Measurements from ENCODE around the gene SORCS3. TPM values are rescaled to one million over a fixed set of nuclear protein-coding genes. Genes with fewer than 3 reads are reported as not detected.

Gene SORCS3
- total RNA-seq, 1 experiment from 2014 or later, result 0.94 TPM

GRCh38 chr10:105183536-105183935, 542.4 kb downstream of the SORCS3 start:
- H3K4me3 Mint-ChIP-seq, result no peak overlapping the region
- no peaks in the 10 kb centered on the region for H3K27me3 Mint-ChIP-seq (ENCODE audit: low read depth)
- H3K9me3 Mint-ChIP-seq, result no peaks in the 10 kb centered on the region
- ATAC-seq, result no peak
- TF ChIP-seq HMGXB4 (CRISPR knock-in tag; IDR thresholded peaks at IDR 0.05), result no peak
- TF ChIP-seq USF2 (CRISPR knock-in tag; IDR thresholded peaks at IDR 0.05), result no peak
- no peak for TF ChIP-seq EMX1 (CRISPR knock-in tag; IDR thresholded peaks at IDR 0.05)
- no peak for TF ChIP-seq ZNF425 (CRISPR knock-in tag; conservative IDR thresholded peaks at IDR 0.05)
- no peak for TF ChIP-seq SOX15 (CRISPR knock-in tag; IDR thresholded peaks at IDR 0.05)
- peaks cover 8% of the 10 kb centered on the region for H3K4me1 Mint-ChIP-seq
- no peak for DNase-seq (ENCODE audit: low spot score)
- no peaks in the 10 kb centered on the region for H3K36me3 Mint-ChIP-seq
- ChIA-PET POLR2A (interaction anchor here (0.5 kb wide), 1 partner anchor 102 kb away, joined by 4 read pairs; no protein-coding TSS in a partner anchor), CTCF (no interaction called here)
- no peak overlapping the region for H3K27ac Mint-ChIP-seq

- no peak for TF ChIP-seq KAT7 (CRISPR knock-in tag; IDR thresholded peaks at IDR 0.05; ENCODE audit: borderline replicate concordance)
- no peak for TF ChIP-seq GRHL2 (CRISPR knock-in tag; IDR thresholded peaks at IDR 0.05; ENCODE audit: insufficient replicate concordance, severe bottlenecking)
- no peak for TF ChIP-seq RELA (CRISPR knock-in tag; IDR thresholded peaks at IDR 0.05; ENCODE audit: borderline replicate concordance)
- TF ChIP-seq, protein P1, sequence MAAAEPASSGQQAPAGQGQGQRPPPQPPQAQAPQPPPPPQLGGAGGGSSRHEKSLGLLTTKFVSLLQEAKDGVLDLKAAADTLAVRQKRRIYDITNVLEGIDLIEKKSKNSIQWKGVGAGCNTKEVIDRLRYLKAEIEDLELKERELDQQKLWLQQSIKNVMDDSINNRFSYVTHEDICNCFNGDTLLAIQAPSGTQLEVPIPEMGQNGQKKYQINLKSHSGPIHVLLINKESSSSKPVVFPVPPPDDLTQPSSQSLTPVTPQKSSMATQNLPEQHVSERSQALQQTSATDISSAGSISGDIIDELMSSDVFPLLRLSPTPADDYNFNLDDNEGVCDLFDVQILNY (CRISPR knock-in tag; IDR thresholded peaks at IDR 0.05), result no peak
- no peak for TF ChIP-seq ZNF263 (CRISPR knock-in tag; IDR thresholded peaks at IDR 0.05; ENCODE audit: low read depth)
- TF ChIP-seq CBFB (CRISPR knock-in tag; IDR thresholded peaks at IDR 0.05; ENCODE audit: low read depth), result no peak
- no peak for TF ChIP-seq ZBTB21 (CRISPR knock-in tag; IDR thresholded peaks at IDR 0.05; ENCODE audit: borderline replicate concordance)
- no peak for TF ChIP-seq FOXP4 (CRISPR knock-in tag; IDR thresholded peaks at IDR 0.05)
- no peak for TF ChIP-seq FOXK1 (CRISPR knock-in tag; IDR thresholded peaks at IDR 0.05)
- TF ChIP-seq SOX15 (CRISPR knock-in tag; IDR thresholded peaks at IDR 0.05), result no peak
- no peak for TF ChIP-seq EMX1 (CRISPR knock-in tag; IDR thresholded peaks at IDR 0.05)
- no peak for TF ChIP-seq NR2C2 (CRISPR knock-in tag; IDR thresholded peaks at IDR 0.05)
- TF ChIP-seq ZNF423 (CRISPR knock-in tag; IDR thresholded peaks at IDR 0.05), result no peak
- TF ChIP-seq ZNF396 (CRISPR knock-in tag; IDR thresholded peaks at IDR 0.05; ENCODE audit: borderline replicate concordance), result no peak
- no peak for TF ChIP-seq GABPB1 (CRISPR knock-in tag; IDR thresholded peaks at IDR 0.05)
- no peak for TF ChIP-seq ZNF138 (CRISPR knock-in tag; conservative IDR thresholded peaks at IDR 0.05)
- POLR2A ChIA-PET, result no interaction called here
- Mint-ChIP-seq H3K4me3 (no peak overlapping the region), H3K9me3 (no peaks in the 10 kb centered on the region), H3K27ac (no peak overlapping the region), H3K36me3 (no peaks in the 10 kb centered on the region), H3K27me3 (ENCODE audit: low read depth) (no peaks in the 10 kb centered on the region), H3K4me1 (peaks cover 17% of the 10 kb centered on the region)
- DNase-seq (ENCODE audit: low spot score) (no peak), ATAC-seq (no peak)
- CTCF ChIA-PET, result no interaction called here
Observed at GRCh38 chr10:105185161-105185560, 544.1 kb downstream of the SORCS3 start.

All from WTC11 (cell line).